ENCODE results near the gene CKLF. TPM values are rescaled to one million over a fixed set of nuclear protein-coding genes. Genes with fewer than 3 reads are reported as not detected.
A peak's percentile ranks its signal among the peaks of the same experiment; 100 is the strongest.

Gene CKLF
- total RNA-seq, 4 donors from 2014 or later, result 13.1 to 31.5 (median 17.9) TPM

DNA sequence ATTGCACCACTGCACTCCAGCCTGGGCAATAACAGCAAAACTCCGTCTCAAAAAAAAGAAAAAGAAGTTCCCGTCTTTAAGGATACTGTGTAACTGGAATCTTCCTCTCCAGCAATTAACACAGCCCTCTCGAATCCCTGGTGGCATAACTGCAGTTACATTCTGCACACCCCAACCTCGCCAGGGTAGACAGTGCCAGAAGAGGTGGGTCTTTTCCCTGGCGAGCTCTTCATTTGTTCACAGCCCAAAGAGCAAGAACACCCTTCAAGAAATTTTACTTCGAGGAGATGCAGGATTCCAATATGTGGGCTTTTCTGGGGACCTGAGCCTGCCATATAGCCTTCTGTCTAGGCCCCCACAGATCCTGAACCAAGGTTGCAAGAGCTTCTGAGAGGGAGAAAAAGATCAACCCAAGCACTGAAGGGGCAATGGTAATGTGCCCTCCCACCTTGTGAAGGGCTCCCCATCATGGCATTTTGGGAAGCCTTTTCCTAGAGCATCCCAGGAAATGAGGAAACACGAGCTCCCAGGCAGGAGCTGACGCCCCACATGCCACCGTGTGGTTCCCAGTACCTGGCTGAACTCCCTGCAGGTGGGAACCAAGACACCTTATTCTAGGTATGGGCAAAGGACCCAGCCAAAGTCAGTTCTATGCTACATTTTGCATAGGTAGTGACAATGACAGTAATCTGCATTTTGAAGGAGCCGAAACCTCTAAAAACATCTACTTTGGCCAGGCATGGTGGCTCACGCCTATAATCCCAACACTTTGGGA is 29.4 kb upstream of the CKLF start:
- TF ChIP-seq, protein P1, sequence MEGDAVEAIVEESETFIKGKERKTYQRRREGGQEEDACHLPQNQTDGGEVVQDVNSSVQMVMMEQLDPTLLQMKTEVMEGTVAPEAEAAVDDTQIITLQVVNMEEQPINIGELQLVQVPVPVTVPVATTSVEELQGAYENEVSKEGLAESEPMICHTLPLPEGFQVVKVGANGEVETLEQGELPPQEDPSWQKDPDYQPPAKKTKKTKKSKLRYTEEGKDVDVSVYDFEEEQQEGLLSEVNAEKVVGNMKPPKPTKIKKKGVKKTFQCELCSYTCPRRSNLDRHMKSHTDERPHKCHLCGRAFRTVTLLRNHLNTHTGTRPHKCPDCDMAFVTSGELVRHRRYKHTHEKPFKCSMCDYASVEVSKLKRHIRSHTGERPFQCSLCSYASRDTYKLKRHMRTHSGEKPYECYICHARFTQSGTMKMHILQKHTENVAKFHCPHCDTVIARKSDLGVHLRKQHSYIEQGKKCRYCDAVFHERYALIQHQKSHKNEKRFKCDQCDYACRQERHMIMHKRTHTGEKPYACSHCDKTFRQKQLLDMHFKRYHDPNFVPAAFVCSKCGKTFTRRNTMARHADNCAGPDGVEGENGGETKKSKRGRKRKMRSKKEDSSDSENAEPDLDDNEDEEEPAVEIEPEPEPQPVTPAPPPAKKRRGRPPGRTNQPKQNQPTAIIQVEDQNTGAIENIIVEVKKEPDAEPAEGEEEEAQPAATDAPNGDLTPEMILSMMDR (IDR thresholded peaks at IDR 0.05), result no peak
- TF ChIP-seq POLR2A (IDR thresholded peaks at IDR 0.05), result no peak
- TF ChIP-seq POLR2AphosphoS5 (IDR thresholded peaks at IDR 0.05), result no peak
- TF ChIP-seq EP300 (IDR thresholded peaks at IDR 0.05), result no peak
- H3K4me3 ChIP-seq, result no peak overlapping the region
- peaks cover 0 to 73% of the 10 kb centered on the region in 2 donors for H3K36me3 ChIP-seq
- ATAC-seq, result no peak
- H3K9me3 ChIP-seq, result no peaks in the 10 kb centered on the region
- WGBS, 2 donors (ENCODE audit: low coverage in 1 of 2), result 90 to 93% methylated on average over 6 to 9 of the region's 11 CpGs
- no peaks in the 10 kb centered on the region for H3K27me3 ChIP-seq
- H3K27ac ChIP-seq, result peak overlapping the region in 3 of 4 donors; percentile 37 to 92 (median 83)
- H3K4me1 ChIP-seq, result peaks cover 0 to 66% (median 23%) of the 10 kb centered on the region in 3 donors

DNA sequence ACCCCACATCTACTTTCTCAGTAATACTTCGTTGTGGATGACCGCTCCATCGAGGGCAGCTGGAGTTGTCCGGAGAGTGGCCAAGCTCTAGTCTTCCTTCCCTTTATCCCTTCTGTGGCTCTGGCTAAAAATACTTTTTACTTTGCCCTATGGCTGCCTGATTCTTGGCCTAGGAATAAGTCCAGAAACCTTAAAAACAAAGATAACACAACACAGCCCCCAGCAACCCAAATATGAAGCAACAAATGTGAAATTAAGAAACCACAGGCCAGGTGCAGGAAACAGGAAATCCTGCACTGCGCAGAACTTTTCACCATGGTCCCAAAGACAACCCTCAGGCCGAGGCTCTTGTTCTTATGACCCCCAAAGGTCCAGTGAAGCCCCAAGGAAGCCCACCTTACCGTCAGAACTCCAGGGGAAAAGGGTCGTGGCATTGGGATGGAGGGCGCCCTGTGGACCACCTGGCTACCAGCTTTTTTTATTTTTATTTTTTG is 28.5 kb upstream of the CKLF start:
- no peak overlapping the region for H3K4me3 ChIP-seq
- no peaks in the 10 kb centered on the region for H3K9me3 ChIP-seq
- ATAC-seq, result no peak
- peaks cover 0 to 82% of the 10 kb centered on the region in 2 donors for H3K36me3 ChIP-seq
- WGBS, 2 donors (ENCODE audit: low coverage in 1 of 2), result 64 to 86% methylated on average over 4 to 8 of the region's 9 CpGs
- TF ChIP-seq POLR2AphosphoS5 (IDR thresholded peaks at IDR 0.05) (no peak), EP300 (IDR thresholded peaks at IDR 0.05) (no peak)
- TF ChIP-seq, protein P1 (IDR thresholded peaks at IDR 0.05), result no peak
- H3K4me1 ChIP-seq, result peaks cover 0 to 58% (median 23%) of the 10 kb centered on the region in 3 donors
- H3K27me3 ChIP-seq, result no peaks in the 10 kb centered on the region
- H3K27ac ChIP-seq, result peak overlapping the region in 3 of 4 donors; percentile 37 to 83 (median 44)

GRCh38 chr16:66524601-66525164 is 27.7 kb upstream of the CKLF start:
- WGBS, 2 donors (ENCODE audit: low coverage in 1 of 2), result 66 to 73% methylated on average over 4 of the region's 6 CpGs

GRCh38 chr16:66525396-66526180 is 26.8 kb upstream of the CKLF start:
- TF ChIP-seq POLR2A (IDR thresholded peaks at IDR 0.05) (no peak), EP300 (IDR thresholded peaks at IDR 0.05) (no peak), POLR2AphosphoS5 (IDR thresholded peaks at IDR 0.05) (no peak)
- TF ChIP-seq, protein P1 (IDR thresholded peaks at IDR 0.05), result no peak
- Histone ChIP-seq H3K9me3 (no peaks in the 10 kb centered on the region), H3K4me1 (peaks cover 0 to 41% (median 20%) of the 10 kb centered on the region in 3 donors), H3K4me3 (no peak overlapping the region), H3K27me3 (no peaks in the 10 kb centered on the region), H3K27ac (peak overlapping the region in 2 of 4 donors; percentile 44 to 83), H3K36me3 (peaks cover 0 to 89% of the 10 kb centered on the region in 2 donors)
- ATAC-seq, result no peak
- 82 to 93% methylated on average over 5 to 7 of the region's 9 CpGs for WGBS, 2 donors (ENCODE audit: low coverage in 1 of 2)

More at GRCh38 chr16:66524601-66525164, 27.7 kb upstream of the CKLF start:
- Histone ChIP-seq H3K27me3 (no peaks in the 10 kb centered on the region), H3K36me3 (peaks cover 0 to 87% of the 10 kb centered on the region in 2 donors), H3K4me3 (no peak overlapping the region), H3K27ac (peak overlapping the region in 3 of 4 donors; percentile 44 to 83 (median 57)), H3K4me1 (peaks cover 0 to 50% (median 23%) of the 10 kb centered on the region in 3 donors), H3K9me3 (no peaks in the 10 kb centered on the region)
- TF ChIP-seq, protein P1 (IDR thresholded peaks at IDR 0.05), result no peak
- TF ChIP-seq POLR2AphosphoS5 (IDR thresholded peaks at IDR 0.05), result no peak
- TF ChIP-seq POLR2A (IDR thresholded peaks at IDR 0.05), result no peak
- no peak for TF ChIP-seq EP300 (IDR thresholded peaks at IDR 0.05)
- peak; percentile 54 for ATAC-seq
